ENCODE data around the gene TUB. TPM values are rescaled to one million over a fixed set of nuclear protein-coding genes. Genes with fewer than 3 reads are reported as not detected.

The TUB gene
- total RNA-seq, 4 donors from 2014 or later, result 8.2 to 19.0 (median 13.4) TPM

- H3K27ac ChIP-seq, result no peak overlapping the region
- WGBS, 2 donors (ENCODE audit: low coverage in 1 of 2), result 61 to 75% methylated on average over 4 of the region's 4 CpGs
- H3K27me3 ChIP-seq, result no peaks in the 10 kb centered on the region
- no peaks in the 10 kb centered on the region for H3K4me1 ChIP-seq
- H3K36me3 ChIP-seq, result no peaks in the 10 kb centered on the region
- no peak for TF ChIP-seq EP300 (IDR thresholded peaks at IDR 0.05)
- TF ChIP-seq POLR2AphosphoS5 (IDR thresholded peaks at IDR 0.05), result no peak
- no peak for TF ChIP-seq POLR2A (IDR thresholded peaks at IDR 0.05)
- TF ChIP-seq CTCF (IDR thresholded peaks at IDR 0.05), result no peak
- no peaks in the 10 kb centered on the region for H3K9me3 ChIP-seq
- ATAC-seq, result no peak
- H3K4me3 ChIP-seq, result no peak overlapping the region
Observed at GRCh38 chr11:8045839-8046238, 35.2 kb upstream of the TUB start.

- no peak for ATAC-seq
- Histone ChIP-seq H3K4me1 (no peaks in the 10 kb centered on the region), H3K9me3 (no peaks in the 10 kb centered on the region), H3K27ac (no peak overlapping the region), H3K36me3 (no peaks in the 10 kb centered on the region), H3K4me3 (no peak overlapping the region), H3K27me3 (no peaks in the 10 kb centered on the region)
- TF ChIP-seq CTCF (IDR thresholded peaks at IDR 0.05) (no peak), POLR2AphosphoS5 (IDR thresholded peaks at IDR 0.05) (no peak), POLR2A (IDR thresholded peaks at IDR 0.05) (no peak), EP300 (IDR thresholded peaks at IDR 0.05) (no peak)
- WGBS, 2 donors (ENCODE audit: low coverage in 1 of 2), result 86% methylated on average over 1 of the region's 3 CpGs; no CpG with 5 or more reads in 1 of the 2 donors
Observed at GRCh38 chr11:8047382-8047781, 33.6 kb upstream of the TUB start.

GRCh38 chr11:8049084-8049483 lies 31.9 kb upstream of the TUB start:
- H3K36me3 ChIP-seq, result no peaks in the 10 kb centered on the region
- no peak for TF ChIP-seq POLR2A (IDR thresholded peaks at IDR 0.05)
- TF ChIP-seq CTCF (IDR thresholded peaks at IDR 0.05), result no peak
- TF ChIP-seq EP300 (IDR thresholded peaks at IDR 0.05), result no peak
- no peak for TF ChIP-seq POLR2AphosphoS5 (IDR thresholded peaks at IDR 0.05)
- no peak for ATAC-seq
- no peak overlapping the region for H3K27ac ChIP-seq
- no peaks in the 10 kb centered on the region for H3K9me3 ChIP-seq
- no peak overlapping the region for H3K4me3 ChIP-seq
- no peaks in the 10 kb centered on the region for H3K4me1 ChIP-seq
- 73 to 100% methylated on average over 2 of the region's 3 CpGs for WGBS, 2 donors (ENCODE audit: low coverage in 1 of 2)
- no peaks in the 10 kb centered on the region for H3K27me3 ChIP-seq

- Histone ChIP-seq H3K27me3 (no peaks in the 10 kb centered on the region), H3K9me3 (no peaks in the 10 kb centered on the region), H3K27ac (no peak overlapping the region), H3K4me1 (peaks cover 0 to 24% (median 8%) of the 10 kb centered on the region in 3 donors), H3K36me3 (no peaks in the 10 kb centered on the region), H3K4me3 (no peak overlapping the region)
- 40 to 90% methylated on average over 1 to 2 of the region's 7 CpGs for WGBS, 2 donors (ENCODE audit: low coverage in 1 of 2)
- no peak for TF ChIP-seq POLR2A (IDR thresholded peaks at IDR 0.05)
- TF ChIP-seq EP300 (IDR thresholded peaks at IDR 0.05), result no peak
- no peak for TF ChIP-seq CTCF (IDR thresholded peaks at IDR 0.05)
- TF ChIP-seq POLR2AphosphoS5 (IDR thresholded peaks at IDR 0.05), result no peak
- ATAC-seq, result no peak
Observed at GRCh38 chr11:8055091-8055835, 25.7 kb upstream of the TUB start.
